22Rv1 (cell line): Measurements from ENCODE around the gene PRRX1.

ENCODE experiments used
- H3K27ac ChIP-seq: fragments of 450-650 bp; 2 replicates; pipeline ENCODE4 v1.5.1; 2017
- ZFX ChIP-seq: fragments of 450-650 bp; IDR thresholded peaks from 2 replicates; pipeline ENCODE4 v1.6.1; 2017; ENCODE audit warnings: antibody characterized with exemption, borderline replicate concordance
- TF ChIP-seq, protein P1 (sequence below): fragments of 450-650 bp; IDR thresholded peaks from 2 replicates; pipeline ENCODE4 v1.5.1; 2017; ENCODE audit warnings: mild to moderate bottlenecking

PRRX1 gene

GRCh38 chr1:170660281-170660713 is 3.6 kb upstream of the PRRX1 start:
- TF ChIP-seq ZFX = no peak
- TF ChIP-seq, protein P1, sequence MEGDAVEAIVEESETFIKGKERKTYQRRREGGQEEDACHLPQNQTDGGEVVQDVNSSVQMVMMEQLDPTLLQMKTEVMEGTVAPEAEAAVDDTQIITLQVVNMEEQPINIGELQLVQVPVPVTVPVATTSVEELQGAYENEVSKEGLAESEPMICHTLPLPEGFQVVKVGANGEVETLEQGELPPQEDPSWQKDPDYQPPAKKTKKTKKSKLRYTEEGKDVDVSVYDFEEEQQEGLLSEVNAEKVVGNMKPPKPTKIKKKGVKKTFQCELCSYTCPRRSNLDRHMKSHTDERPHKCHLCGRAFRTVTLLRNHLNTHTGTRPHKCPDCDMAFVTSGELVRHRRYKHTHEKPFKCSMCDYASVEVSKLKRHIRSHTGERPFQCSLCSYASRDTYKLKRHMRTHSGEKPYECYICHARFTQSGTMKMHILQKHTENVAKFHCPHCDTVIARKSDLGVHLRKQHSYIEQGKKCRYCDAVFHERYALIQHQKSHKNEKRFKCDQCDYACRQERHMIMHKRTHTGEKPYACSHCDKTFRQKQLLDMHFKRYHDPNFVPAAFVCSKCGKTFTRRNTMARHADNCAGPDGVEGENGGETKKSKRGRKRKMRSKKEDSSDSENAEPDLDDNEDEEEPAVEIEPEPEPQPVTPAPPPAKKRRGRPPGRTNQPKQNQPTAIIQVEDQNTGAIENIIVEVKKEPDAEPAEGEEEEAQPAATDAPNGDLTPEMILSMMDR = no peak
- H3K27ac ChIP-seq = no peak overlapping the region

DNA sequence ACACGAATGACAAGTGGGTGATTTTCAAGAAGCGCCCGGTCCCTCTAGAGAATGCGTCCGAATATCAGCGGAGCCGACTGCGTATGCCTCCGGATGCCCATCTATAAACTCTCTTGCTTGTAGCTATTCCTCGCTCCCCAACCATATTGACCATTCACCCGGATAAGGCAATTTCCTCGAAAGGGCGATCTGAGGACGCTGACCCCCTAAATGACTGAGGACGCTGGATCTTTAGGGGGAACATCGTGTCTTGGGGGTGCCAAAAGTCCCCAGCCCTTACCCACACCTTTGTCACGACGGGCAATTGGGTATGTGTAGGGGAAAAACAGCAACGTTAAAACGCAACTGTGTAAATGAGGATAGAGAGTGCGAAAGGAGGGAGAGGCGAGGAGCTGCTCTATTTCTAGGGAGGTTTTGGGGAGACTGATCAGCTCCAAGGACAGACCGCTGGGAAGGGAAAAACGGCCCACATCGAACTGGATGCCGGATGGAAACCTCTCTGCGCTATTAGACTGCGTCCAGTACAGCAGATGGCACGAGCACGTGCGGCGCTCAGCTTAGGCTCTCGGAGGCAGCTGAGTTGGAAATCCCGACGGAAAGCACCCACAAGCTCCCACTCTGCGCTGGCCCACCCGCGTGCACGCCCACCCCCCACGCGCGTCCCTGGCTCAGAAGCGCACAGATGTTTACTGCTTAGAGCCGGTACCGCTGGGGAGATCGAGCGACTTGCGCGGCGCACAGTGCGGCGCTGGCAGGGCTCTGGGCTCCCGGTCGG is 2.9 kb upstream of the PRRX1 start:
- no peak overlapping the region for H3K27ac ChIP-seq
- TF ChIP-seq, protein P1 = no peak
- no peak for TF ChIP-seq ZFX

DNA sequence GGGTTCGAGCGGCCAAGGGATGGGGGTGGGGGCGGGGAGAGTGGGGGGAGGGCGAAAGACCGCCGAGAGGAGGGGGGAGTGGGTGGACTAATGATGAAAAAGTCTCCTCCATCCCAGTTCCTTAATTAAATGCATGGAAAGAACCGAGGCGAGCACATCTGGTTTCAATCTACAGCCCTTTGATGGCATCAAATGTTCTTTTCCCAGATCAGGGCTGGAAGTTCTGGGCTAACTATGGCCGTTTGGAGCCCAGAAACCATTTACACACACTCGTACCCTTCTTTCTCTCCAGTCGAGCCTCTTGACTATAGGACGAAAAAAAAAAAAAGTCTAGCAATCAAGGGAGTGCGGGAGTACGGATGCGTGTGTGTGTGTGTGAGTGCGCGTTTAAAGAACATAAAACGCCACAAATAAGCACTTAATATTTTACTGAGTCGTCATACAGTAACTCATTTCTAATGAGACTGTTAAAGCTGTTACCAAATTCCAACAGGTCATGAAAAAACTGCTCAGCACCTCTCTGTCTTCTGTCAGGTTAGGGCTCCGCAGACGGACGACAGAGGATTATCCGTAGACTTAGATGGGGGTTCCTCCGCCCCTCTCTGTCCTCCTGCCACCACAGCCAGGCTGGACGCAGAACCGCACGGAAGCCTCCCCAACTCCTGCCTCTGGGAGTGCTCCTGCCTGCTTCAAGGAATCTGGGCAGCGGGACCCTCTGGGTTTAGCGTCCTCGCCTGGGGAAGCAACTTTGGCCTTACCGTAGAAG is 2.1 kb upstream of the PRRX1 start:
- TF ChIP-seq, protein P1 = no peak
- TF ChIP-seq ZFX = no peak
- no peak overlapping the region for H3K27ac ChIP-seq

- TF ChIP-seq ZFX = no peak
- TF ChIP-seq, protein P1 = no peak
- no peak overlapping the region for H3K27ac ChIP-seq
Observed at GRCh38 chr1:170662561-170663403, 1.1 kb upstream of the PRRX1 start.

DNA sequence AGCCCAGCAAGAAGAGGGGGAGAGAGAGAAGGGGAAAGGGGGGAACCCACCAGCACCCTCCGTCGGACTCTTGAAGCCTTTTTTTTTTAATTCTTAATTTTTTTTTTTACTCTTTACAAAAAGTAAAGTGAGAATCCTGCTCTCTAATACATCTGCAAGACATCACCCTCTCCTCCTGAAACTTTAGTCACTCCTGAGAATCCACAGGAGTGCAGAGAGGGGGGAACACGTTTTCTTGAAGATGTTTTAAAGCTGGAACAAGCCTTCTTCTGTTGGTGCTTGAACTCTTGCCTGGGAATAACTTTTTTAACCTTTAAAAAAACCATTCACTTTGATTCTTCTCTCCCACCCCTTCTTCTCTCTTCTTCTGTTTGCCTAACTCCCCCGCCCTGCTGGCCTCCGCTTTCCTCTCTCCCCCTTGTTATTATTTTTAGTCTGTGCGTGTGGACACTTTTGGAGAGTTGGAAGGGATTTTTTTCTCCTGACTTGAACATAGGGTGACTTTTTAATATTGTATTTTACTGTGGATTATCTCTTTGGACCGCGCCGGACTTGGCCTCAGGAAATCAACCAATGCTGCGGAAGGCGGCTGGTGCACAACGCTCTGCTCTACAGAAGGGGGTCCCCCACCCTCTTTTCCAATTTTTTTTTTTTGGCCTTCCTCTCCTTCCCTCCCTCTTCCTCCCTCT is 383 bp upstream of the PRRX1 start:
- TF ChIP-seq, protein P1 = no peak
- TF ChIP-seq ZFX = no peak
- no peak overlapping the region for H3K27ac ChIP-seq

DNA sequence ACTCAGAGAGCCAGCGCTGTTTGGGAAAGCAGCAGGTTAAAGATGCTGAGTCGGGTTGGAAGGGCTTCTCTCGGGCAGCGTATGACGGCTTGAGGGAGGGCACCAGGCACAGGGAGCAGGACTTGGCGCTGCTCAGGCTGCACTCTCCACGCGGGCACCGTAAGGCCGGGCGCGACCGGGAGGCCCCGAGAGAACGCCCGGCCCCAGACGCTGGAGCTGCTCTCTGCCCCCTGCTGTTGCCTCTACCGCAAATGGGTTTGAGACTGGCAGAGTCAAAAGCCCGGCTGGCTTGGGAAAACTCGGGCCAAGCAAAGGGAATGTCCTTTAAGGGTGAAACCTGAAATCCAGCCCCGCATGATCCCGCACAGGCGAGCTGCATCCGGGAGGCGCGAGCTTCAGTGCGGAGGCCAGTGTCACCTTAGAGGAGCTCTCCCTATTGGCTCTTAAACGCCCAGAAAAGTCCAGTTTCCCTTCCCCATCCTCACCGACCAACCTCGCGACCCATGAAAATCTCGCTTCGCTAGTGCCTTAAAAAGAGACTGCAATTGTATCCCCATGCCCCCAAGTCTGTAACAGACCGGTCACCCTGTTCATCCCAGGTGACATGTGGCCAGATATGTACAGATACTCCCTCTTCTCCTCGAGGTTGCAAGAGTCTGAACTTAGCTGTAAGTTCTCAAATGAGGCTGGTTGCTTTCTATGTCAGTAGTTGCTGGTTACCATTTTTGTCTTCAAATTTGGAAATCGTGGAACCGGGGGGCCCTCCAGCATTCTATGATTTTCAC is 1.1 kb downstream of the PRRX1 start:
- TF ChIP-seq, protein P1 = peak; percentile 40
- TF ChIP-seq ZFX = no peak
- H3K27ac ChIP-seq = 0 out of 2 replicates have a peak overlapping the region, but pooled peaks have one; percentile 13
